Kasumi-1 (cell line): ENCODE results near the gene ADD2.
"Not testable (repeated sequence)": the region's sequence is repeated elsewhere in the genome, so short reads cannot be mapped to it uniquely, and the experiment has no call there.

Source experiments
- DNase-seq, 2 experiments: peaks; one replicate each; lab custom pipeline; 2025; lab: John Stamatoyannopoulos, UW

ADD2 gene

GRCh38 chr2:70767699-70768589 lies at the start of gene ADD2:
ADD2 (minus strand) TSS chr2:70768200; CDS start chr2:70706408, 61,792 bp downstream.
- no peak for DNase-seq

GRCh38 chr2:70817284-70817954 lies 49.4 kb upstream of the ADD2 start:
- DNase-seq: no peak

- no peak for DNase-seq
Measured at GRCh38 chr2:70816726-70817125, 48.7 kb upstream of the ADD2 start.

- no peak for DNase-seq
Measured at GRCh38 chr2:70808983-70809958, 41.3 kb upstream of the ADD2 start.

GRCh38 chr2:70807828-70808118 lies 39.8 kb upstream of the ADD2 start:
- no peak for DNase-seq

- no peak for DNase-seq
Measured at GRCh38 chr2:70807102-70807827, 39.3 kb upstream of the ADD2 start.

GRCh38 chr2:70806620-70807019 lies 38.6 kb upstream of the ADD2 start:
- no peak for DNase-seq

GRCh38 chr2:70806013-70806412 lies 38.0 kb upstream of the ADD2 start:
- DNase-seq: no peak

- DNase-seq: no peak
Measured at GRCh38 chr2:70801607-70802263, 33.7 kb upstream of the ADD2 start.

- no peak for DNase-seq
Measured at GRCh38 chr2:70799706-70800105, 31.7 kb upstream of the ADD2 start.

GRCh38 chr2:70797996-70798395 lies 30.0 kb upstream of the ADD2 start:
- DNase-seq: not testable (repeated sequence)

- no peak for DNase-seq
Measured at GRCh38 chr2:70797506-70797905, 29.5 kb upstream of the ADD2 start.

GRCh38 chr2:70796262-70796661 lies 28.3 kb upstream of the ADD2 start:
- no peak for DNase-seq

- no peak for DNase-seq
Measured at GRCh38 chr2:70795164-70795995, 27.4 kb upstream of the ADD2 start.

GRCh38 chr2:70793450-70793849 lies 25.4 kb upstream of the ADD2 start:
- peak; percentile 11 to 37 for DNase-seq

GRCh38 chr2:70790136-70790828 lies 22.3 kb upstream of the ADD2 start, which contains the start of gene FIGLA:
FIGLA (minus strand) TSS chr2:70790643; CDS start chr2:70790638, 5 bp downstream.
- no peak for DNase-seq

GRCh38 chr2:70789304-70790135 lies 21.5 kb upstream of the ADD2 start:
- peak; percentile 60 to 77 for DNase-seq

- DNase-seq: peak; percentile 43 to 61
Measured at GRCh38 chr2:70785137-70785911, 17.3 kb upstream of the ADD2 start.
